Renal pelvis (tissue), 4 donors: ENCODE data around the gene AJUBA. TPM values are rescaled to one million over a fixed set of nuclear protein-coding genes. Genes with fewer than 3 reads are reported as not detected.
"Not testable (repeated sequence)": the region's sequence is repeated elsewhere in the genome, so short reads cannot be mapped to it uniquely, and the experiment has no call there.

Source experiments
- DNase-seq: peaks from one replicate; pipeline ENCODE4 v3.0.0-alpha.2; 2013
- polyA plus RNA-seq, 3 donors: library from polyadenylated mRNA; unstranded; fragments of 120-200 nt; gene quantifications; one replicate each; pipeline ENCODE4 v1.2.1, GENCODE V29; 2013; ENCODE audit not compliant: insufficient read length in 3 of 3

AJUBA gene
- polyA plus RNA-seq, 3 donors: 77.4 to 120 (median 103) TPM

DNA sequence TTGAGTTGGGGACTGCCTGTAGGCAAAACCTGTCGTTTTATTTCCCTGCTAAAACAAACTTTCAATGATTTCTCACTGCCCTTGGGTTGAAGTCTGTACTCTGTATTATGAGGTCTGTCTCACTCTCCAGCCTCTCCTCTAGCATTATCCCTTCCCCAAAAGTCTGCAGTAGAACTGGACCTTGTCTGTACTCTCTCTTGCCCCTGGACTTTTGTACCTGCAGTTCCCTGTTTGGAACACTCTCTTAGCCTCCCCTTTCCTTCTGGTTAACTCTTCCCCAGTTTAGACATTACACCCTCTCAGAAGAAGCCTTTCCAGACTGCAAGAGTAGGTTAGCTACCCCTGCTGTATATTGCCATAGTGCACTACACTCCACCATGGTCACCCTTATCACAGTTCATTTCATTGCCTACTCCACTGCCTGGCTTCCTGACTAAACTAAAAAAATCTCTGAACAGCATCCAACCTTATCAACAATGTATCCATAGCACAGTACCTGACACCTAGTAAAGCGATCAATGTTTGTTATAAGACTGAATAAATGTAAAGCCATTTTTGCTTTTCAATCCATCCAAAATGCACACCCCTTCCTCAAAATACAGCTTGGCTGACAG is 3.6 kb upstream of the AJUBA start:
- no peak for DNase-seq

DNA sequence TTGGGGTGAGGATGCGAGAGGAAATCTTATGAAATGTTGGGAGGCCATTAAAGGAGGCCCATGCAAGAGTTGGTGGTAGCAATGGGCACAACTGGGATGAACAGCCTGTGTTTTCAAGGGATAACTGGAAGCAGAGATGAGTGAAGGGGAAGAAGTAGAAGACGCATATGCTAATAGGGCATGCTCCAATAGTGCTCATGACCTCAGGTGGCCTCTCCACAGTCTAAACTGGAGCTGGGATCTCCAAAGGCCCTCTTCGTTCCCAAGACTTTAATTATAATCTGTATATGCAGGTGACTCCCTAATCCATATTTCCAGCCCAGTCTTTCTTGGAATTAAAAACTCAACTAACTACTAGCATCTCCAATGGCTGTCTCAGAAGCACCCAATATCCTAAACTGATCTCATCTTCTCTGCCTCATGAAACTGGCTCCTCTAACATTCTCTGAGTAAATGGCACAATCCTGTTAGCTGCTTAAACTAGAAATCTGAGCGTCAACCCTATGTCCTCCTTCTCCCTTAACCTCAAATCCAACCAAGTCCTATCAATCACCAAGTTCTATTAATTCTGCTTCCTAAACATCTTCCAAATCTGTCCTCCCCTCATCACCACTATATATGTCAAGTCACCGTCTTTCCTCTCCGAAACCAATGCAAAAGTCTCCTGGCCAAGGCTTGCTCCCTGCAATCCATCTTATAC is 2.8 kb upstream of the AJUBA start:
- DNase-seq: no peak

DNA sequence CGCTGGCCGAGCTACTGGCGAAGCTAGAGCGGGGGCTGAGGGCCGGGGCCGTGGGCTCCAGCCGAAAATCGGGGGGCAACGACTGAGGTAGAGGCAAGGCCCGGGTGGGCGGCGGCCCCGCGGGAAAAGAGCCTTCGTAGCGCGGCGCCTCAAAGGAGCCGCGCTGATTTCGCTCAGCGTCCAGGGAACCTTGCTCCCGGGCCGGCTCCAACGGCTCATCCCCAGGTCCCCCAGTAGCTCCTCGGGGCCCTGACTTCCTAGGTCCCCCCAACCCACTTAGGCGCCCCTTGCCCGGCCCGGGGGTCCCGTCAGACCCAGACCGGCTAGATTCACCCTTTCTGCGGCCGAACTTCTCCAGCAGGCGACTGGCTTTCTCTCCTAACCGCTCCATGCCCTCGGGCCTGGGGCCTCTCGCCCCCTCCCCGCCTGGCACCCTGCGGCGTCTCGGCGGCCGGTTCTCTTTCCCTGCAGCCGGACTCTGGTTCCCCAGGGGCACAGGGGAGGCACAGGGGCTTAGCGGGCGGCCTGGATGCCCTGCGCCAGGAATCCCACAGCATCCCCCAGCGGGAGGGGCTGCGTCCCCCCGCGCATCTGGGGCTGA is 375 bp downstream of the AJUBA start:
- DNase-seq: no peak

DNA sequence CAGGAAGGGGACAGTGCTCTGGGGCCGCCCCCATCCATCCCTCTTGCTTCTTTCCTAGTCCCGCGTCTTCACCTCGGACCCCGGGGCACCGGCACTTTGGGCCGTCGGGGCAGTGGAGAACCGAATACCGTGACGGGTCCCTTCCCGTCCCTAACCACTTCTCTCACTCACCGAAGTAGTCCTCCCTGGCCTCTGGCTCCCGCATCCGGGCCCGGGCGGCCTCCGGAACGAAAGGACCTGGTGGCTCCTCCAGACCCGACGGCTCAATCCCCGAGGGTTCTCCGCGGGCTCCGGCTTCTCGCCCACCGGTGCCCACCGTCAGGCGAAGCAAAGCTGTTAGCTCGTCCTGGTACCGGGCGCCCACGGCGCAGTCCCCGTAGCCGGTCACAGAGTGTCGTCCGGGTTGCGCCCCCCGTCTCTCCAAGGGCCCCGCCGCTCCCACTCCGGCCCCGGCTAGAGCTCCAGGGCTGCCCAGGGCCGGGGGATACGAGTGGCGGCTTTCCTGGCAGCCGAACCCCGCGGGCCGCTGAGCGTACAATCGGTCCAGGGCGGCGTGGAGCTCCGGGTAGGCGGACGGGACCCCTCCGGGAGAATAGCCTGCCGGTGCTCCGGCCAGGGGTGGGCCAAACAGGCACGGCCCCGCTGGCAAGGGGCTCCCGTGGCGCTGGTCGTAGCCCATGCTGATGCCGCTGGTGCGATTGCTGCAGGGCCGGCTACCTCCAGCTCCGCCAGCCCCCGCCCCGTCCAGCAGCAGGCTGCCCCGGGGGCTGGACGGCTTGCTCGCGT is 1.1 kb downstream of the AJUBA start:
- peak; percentile 27 for DNase-seq

DNA sequence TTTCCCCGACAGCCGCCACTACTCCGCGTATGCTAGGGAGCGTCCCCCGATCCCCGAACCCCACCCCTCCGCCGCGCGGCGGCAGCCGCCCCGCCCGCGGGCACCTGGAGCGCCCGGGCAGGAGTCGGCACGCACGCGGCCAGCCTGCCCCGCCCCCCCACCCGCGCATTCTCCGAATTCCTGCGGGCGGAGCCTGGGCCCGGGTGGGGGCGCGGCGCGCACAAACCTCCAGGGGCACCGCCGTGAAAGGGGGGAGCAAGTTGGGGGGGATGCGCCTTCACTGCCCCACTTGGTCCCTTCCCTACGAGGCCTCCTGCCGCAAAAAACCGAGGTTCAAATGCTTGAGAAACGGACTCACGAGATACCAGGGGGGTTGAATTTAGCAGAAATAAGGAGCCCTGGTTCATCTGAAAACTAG is 1.7 kb downstream of the AJUBA start:
- DNase-seq: no peak

DNA sequence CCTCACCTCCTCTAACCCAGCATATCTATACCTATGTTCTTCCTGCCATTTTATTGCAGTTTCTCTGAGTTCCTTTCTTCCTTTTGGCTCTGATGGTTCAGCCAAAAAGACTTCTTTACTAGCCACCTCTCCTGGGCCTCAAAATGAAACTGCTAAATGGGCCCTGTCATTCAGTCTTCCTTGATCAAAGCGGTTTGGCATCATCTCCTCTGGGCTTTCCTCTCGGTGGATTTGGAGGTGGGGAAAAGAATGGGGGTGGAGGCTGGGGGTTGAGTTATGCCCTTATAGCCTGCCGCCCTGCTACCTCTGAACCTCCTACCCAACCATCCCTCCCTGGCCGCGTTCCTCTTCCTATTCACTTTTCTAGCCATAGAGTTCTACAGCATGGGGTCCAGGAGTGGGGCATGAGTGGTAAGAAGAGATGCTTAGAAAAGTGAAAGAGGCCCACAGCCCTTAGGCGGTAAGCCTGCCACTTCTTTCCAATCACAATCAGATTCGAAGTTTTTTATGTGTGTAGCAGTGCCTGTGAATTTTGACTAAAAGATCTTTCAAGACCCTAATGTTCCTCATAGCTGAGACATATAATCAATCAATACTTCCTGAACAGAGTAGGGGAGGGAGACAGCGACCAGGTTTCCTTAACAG is 2.5 kb downstream of the AJUBA start:
- no peak for DNase-seq

DNA sequence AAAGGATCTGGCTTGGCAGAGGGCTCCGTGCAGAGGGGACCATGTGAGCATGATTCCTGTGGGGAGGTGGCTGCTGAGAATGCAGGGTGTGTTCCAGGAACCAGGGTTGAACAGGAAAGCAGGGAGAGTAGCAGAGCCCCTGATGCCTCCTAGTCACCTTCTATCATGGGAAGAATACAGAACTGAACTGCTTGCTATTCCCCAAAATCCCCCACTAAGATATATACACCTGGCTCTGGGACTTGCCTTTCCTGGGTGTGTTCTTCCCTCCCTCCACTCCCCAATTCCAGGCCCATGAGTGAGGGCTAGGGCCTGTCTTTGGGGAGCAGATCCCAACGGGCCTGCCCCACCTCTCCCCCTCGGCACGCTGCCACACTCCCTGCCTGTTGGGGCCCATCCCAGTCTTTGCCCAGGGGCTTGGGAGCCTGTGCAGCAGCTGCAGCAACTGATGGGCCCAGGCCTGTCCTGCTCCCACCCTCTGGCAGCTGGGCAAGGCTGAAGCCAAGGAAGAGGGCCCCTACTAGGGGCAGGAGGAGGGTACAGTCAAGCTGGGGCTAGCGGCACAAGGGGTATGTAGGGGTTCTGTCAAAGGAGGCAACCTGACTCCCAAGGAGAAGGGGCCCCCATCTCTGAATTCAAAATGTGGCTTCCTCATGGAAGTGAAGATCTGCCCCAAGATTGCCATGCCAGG is 3.2 kb downstream of the AJUBA start:
- no peak for DNase-seq

DNA sequence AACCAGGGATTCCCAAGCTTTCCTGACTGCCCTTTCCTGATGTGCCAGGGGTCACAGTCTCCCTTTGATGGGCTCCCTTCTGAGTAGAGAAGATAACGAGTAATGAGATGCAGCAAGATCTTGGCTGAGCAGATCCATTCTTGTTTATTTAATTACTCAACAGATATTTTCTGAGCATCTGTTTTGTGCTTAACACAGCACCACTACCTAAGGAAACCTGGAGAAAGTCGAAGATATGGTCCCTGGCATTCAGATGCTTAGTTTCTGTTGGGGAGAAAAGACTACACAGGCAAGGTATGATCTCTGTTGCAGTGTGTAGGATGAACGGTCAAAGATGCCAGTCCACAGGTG is 3.9 kb downstream of the AJUBA start:
- no peak for DNase-seq

DNA sequence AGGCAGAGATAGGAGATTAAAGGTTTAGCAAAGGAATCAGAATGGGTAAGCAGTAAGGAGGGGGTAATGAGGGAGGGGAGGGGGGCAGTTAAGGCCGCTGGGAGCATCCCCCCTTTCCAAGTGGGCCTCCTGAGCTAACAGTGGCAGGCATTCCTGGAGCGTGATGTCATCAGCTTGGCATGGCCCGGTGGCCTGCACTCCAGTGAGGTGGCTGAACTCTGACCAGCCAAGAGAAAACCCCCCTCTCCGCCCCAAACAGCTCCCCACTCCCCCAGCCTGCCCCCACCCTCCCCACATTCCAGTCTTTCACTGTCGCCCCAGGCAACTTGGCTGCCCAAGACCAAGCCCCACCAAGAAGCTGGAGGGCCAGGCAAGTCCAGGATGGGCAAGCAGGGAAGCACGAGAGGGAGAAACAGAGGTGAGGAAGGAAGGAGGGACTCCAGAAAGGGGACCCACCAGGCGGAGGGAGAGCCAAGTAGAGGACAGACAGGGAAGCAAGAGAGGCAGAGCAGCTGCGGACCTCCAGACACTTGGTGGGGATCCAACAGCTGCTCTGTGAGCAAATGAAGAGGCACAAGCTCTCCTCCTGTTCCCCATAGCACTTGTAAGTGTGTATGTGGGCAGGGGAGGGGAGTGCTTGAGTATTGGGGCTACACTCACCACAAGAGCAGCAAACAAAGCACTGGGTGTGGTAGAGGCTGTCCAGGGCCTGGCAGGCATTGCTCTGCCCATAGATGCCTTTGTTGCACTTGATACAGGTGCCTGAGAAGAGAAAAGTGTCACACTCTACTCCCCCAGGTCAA is 4.5 kb downstream of the AJUBA start:
- DNase-seq: peak; percentile 87

DNA sequence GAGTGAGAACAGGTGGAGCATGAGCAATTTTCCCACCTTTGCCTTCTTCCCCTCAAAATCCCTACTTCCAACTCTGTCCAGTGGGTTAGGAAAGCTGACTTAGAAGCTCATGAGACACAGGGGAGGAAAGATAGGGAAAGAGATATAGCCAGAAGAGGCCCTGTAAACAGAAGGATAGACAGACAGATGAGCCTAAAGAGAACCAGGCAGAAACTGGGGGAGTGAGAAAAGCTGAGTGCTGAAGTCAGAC is 5.0 kb downstream of the AJUBA start:
- no peak for DNase-seq

DNA sequence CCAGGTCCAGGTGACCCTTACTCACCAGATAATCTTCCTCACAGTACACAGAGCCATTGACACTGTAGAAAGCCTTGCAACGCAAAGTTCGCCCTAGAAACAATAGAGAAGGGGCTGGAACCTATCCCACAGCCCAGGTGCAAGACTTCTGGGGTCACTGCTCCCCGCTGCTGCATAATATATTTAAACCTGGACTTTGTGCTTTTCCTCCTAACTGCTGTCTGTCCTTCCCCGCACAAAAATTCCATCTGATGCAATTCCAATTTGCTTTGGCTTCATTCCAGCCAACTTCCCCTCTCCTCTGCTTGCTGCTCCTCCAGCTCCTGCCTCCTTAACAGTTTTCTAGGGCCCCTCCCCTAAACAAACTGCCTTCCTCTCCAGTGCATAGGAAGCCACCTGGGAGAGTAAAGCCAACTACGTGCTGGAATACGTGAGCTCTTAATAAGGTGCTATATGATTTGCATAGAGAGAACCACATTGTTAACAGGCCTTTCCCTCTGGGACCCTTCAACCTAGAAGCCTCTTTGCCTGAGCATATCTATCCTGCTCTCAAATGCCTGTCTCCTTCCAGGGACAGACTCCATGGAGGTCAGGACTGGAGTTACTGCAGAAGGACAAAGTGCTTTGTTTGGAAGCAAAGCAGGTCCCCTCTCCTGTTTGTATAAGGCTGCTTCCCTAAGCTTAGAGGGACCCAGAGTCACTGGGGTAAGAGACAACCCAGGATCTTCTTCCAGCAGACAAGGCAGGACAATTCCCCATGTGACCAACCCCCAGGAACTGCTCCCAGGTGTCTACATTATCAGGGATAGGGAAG is 5.5 kb downstream of the AJUBA start:
- DNase-seq: no peak

DNA sequence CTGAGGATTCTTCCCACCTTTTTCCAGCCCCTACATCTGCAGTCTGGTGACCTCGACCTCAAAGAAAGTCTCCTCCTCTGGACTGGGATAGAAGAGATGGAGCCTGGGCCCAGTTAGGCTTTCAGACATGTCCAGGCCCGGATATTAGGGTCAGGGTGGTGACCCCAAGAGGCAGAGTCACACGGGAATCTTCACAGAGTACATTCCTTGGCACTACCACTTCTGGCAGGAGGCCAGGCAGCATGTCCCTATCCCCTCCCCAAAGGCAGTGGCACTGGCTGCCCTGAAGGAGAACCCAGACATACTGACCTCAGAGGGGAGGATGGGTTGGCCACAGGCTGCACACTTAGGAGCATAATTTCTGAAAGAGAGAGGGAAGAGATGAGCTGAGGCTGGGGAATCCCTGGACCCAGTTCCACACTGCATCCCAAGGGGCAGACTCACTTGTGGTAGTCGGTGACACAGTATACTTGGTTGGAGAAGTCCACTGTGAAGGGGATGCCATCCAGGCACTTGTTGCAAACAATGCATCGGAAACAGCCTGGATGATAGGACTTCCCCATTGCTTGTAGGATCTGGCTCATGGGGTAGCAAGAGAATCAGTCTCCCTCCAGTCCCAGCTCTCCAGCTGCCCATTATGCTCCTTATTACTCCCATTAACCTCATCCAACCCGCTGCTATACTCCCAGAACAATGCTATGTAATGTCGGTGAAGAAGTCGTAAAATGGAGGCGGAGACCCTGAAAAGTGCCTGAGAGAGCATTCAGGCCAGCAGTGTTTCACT is 7.6 kb downstream of the AJUBA start:
- DNase-seq: no peak

DNA sequence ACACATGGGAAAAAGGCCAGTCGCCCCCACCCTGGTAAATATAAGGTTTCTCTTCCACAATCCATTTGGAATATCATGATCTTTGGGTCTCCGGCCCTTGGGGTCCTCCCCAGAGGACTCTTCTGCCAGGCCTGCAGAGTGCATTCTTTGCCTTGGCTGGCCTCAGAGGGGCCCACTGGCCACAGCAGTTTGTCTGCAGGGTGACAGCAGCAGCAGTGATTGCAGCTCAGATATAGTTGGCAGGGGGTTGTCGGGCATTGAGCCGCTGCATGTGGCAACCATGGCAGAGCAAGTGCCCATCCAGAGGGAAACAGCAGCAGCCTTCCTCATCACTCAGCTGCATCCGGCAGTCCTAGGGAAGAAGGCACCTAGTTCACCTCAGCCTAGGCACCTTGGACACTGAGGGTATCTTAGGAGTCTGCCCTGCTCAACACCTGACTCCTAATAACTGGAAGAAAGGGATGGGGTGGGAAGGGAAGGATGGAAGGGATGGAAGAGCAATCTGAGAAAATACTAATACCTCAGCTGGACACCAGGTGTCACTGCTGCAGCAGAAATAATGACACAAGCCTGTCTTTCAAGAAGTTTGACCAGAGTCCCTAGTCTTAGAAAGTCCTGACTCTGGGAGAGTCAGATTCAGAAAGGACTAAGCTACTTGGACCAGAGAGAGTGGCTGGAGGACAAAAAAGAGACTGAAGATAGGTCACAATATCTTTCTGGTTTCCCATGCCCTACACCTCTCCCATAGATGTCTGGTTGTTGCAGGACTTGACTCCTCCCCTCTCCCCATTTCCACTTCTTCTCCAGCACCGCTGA is 8.9 kb downstream of the AJUBA start:
- DNase-seq: no peak

DNA sequence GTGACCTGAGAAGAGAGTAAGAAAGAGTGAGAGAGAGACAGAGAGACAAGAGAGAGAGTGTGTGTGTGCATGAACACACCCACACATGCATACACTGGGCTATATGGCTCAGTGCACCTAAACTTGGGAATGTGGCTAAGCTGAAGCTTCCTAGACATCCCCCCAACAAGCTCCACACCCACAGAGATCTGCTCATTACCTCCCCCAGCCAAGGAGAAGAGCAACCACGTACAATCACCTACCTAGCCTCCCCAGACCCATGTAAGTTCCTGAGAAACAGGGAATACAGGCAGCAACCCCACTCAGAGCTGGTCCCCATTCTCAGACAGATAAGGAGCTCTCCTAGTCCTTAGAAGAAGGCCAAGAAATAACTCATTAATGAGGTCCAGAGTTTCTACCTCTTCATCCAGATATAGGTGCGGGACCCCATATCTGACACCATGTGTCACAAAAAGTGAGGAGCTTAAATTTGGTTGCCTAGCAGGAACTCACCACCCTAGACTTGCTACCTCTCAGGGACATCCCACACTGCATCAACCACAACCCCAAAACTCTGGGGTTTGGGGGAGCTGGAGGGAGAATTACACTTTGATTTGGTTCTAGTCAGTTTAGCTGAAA is 9.9 kb downstream of the AJUBA start:
- DNase-seq: no peak

DNA sequence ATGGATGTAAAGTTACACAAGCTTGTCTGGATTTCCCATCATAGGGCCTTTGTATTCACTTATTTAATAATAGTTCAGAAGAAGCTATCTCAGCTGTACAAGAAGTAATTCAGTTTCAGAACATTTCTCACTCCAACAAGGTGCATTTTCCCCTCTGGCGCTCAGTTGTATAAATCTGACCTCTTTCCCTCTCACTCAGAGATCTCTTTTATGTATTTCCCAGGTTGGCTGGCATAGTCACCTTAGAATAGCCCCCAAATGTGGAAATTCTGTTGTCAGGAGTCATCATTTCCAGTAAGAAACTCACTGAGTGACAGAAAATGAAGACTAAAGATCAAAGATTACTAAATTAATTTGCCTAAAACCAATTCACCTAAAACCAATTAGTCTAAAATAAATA is 11.2 kb downstream of the AJUBA start:
- no peak for DNase-seq

DNA sequence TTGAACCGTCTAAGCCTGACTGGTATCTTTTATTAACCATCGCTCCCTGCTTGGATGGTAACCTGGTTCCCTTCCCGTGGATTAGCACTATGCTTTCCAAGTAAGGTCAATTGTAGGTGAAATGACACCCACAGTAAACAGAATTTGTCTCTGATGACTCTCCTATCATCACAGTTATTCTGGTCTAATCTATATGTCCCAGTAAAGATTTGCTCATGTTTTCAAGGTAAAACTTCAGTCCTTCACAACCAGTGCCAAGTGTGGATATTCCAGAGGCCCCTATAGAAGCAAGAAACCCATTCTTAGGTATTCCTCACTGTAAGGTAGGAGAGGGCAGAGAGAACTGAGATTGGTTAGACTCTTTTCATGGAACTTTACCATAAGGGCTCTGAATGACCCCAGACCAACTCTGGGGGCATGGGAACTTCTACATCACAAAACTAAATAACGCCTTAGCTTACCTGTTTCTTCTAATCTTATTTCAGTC is 15.5 kb downstream of the AJUBA start:
- DNase-seq: no peak

DNA sequence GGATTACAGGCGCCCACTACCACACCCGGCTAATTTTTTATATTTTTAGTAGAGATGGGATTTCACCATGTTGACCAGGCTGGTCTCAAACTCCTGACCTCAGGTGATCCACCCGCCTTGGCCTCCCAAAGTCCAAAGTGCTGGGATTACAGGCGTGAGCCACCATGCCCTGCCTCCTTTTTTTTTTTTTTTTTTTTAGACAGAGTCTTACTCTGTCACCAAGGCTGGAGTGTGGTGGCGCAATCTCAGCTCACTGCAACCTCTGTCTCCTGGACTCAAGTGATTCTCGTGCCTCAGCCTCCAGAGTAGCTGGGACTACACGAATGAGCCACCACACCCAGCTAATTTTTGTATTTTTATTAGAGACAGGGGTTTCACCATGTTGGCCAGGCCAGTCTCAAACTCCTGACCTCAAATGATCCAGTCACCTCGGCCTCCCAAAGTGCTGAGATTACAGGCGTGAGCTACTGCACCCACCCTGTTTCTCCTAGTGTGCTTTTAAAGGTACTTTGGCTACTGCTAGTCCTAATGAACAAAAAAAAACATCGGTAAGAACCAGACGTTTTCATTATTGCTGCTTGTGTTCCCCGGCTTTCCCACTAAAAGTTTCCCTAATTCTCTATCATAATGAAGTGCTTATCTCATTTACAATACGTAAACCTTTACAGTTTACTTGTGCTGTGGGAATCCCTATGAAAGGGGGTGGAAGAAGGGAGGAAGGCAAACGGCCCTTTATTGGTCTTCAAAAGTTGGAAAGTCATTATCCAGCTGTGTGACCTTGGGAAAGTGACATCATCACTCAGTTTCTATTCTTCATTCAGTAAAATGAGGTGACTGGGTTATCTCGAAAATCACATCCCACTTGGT is 16.2 kb downstream of the AJUBA start:
- not testable (repeated sequence) for DNase-seq
